Activated CD8-positive, alpha-beta T cell treated with anti-CD3 and anti-CD28 coated beads, Interleukin-2, amount 10 ng/mL, durations not matched to agents 7 days and 5 days (primary cell): Measurements from ENCODE around the gene FNBP1L. TPM values are rescaled to one million over a fixed set of nuclear protein-coding genes. Genes with fewer than 3 reads are reported as not detected.

Source experiments
- ATAC-seq: fragments of 150-1000 bp; cut with Tn5 transposase; one replicate; pipeline ENCODE4 v1.10.0; 2021; ENCODE audit warnings: moderate library complexity
- CTCF ChIA-PET: fragments of 350-600 bp; sonication (Branson Sonifier 250); formaldehyde crosslinking; loops from one replicate; lab custom pipeline; 2021; ENCODE audit warnings: antibody characterized with exemption; lab: Charles Lee
- POLR2A ChIA-PET: fragments of 350-600 bp; sonication (Branson Sonifier 250); formaldehyde crosslinking; loops from one replicate; lab custom pipeline; 2021; ENCODE audit warnings: antibody characterized with exemption; lab: Charles Lee
- DNase-seq: peaks from one replicate; pipeline ENCODE4 v3.0.0-alpha.2; 2020
- H3K27ac Mint-ChIP-seq: one replicate; pipeline ENCODE4 v1.8.0; 2021; ENCODE audit warnings: mild to moderate bottlenecking, mixed read lengths
- H3K27me3 Mint-ChIP-seq: one replicate; pipeline ENCODE4 v1.8.0; 2021; ENCODE audit warnings: low read depth, mixed read lengths
- H3K36me3 Mint-ChIP-seq: one replicate; pipeline ENCODE4 v1.8.0; 2021; ENCODE audit warnings: low read depth, mixed read lengths
- H3K4me1 Mint-ChIP-seq: one replicate; pipeline ENCODE4 v1.8.0; 2021; ENCODE audit warnings: low read depth, mixed read lengths
- H3K4me3 Mint-ChIP-seq: one replicate; pipeline ENCODE4 v1.8.0; 2021; ENCODE audit warnings: mild to moderate bottlenecking, mixed read lengths
- H3K9me3 Mint-ChIP-seq: one replicate; pipeline ENCODE4 v1.8.0; 2022; ENCODE audit warnings: mixed read lengths; ENCODE audit not compliant: insufficient read depth
- total RNA-seq, 2 experiments: library from RNA; stranded (reverse); gene quantifications; one replicate each; pipeline ENCODE4 v1.2.3, GENCODE V29; 2021

The FNBP1L gene
- total RNA-seq, 2 experiments from 2014 or later = 0.10 TPM; not detected in 1

- POLR2A ChIA-PET = no interaction called here
Observed at GRCh38 chr1:93434088-93434487, 13.8 kb upstream of the FNBP1L start.

GRCh38 chr1:93434987-93435386 is 12.9 kb upstream of the FNBP1L start:
- H3K4me3 Mint-ChIP-seq = no peak overlapping the region
- no peaks in the 10 kb centered on the region for H3K4me1 Mint-ChIP-seq
- ATAC-seq (no peak), DNase-seq (no peak)
- CTCF ChIA-PET = interaction anchor here (1.1 to 2.6 kb wide), 2 partner anchors 355 to 379 kb away, joined by 3 to 12 read pairs; no protein-coding TSS in a partner anchor
- no peaks in the 10 kb centered on the region for H3K9me3 Mint-ChIP-seq
- peaks cover 21% of the 10 kb centered on the region for H3K27me3 Mint-ChIP-seq
- H3K36me3 Mint-ChIP-seq = no peaks in the 10 kb centered on the region
- POLR2A ChIA-PET = no interaction called here
- H3K27ac Mint-ChIP-seq = no peak overlapping the region

More at GRCh38 chr1:93434088-93434487, 13.8 kb upstream of the FNBP1L start:
- H3K36me3 Mint-ChIP-seq = no peaks in the 10 kb centered on the region
- DNase-seq (no peak), ATAC-seq (no peak)
- H3K4me1 Mint-ChIP-seq = no peaks in the 10 kb centered on the region
- no peaks in the 10 kb centered on the region for H3K9me3 Mint-ChIP-seq
- no peak overlapping the region for H3K27ac Mint-ChIP-seq
- H3K27me3 Mint-ChIP-seq = peaks cover 22% of the 10 kb centered on the region
- H3K4me3 Mint-ChIP-seq = no peak overlapping the region
- CTCF ChIA-PET = interaction anchor here (1.1 to 2.6 kb wide), 3 partner anchors 130 to 380 kb away, joined by 3 to 12 read pairs (median 7); no protein-coding TSS in a partner anchor

- CTCF ChIA-PET = interaction anchor here (2.6 kb wide), 1 partner anchor 378 kb away, joined by 12 read pairs; no protein-coding TSS in a partner anchor
Observed at GRCh38 chr1:93435443-93435842, 12.5 kb upstream of the FNBP1L start.

GRCh38 chr1:93436496-93436895 is 11.4 kb upstream of the FNBP1L start:
- CTCF ChIA-PET = interaction anchor here (1.0 to 1.7 kb wide), 4 partner anchors 11 to 409 kb away, joined by 3 to 9 read pairs (median 6); no protein-coding TSS in a partner anchor
- Mint-ChIP-seq H3K4me1 (no peaks in the 10 kb centered on the region), H3K27ac (no peak overlapping the region), H3K27me3 (peaks cover 24% of the 10 kb centered on the region), H3K4me3 (no peak overlapping the region), H3K9me3 (no peaks in the 10 kb centered on the region), H3K36me3 (no peaks in the 10 kb centered on the region)
- DNase-seq = no peak
- ATAC-seq = no peak
- POLR2A ChIA-PET = no interaction called here

More at GRCh38 chr1:93435443-93435842, 12.5 kb upstream of the FNBP1L start:
- no peak for ATAC-seq
- no peak overlapping the region for H3K4me3 Mint-ChIP-seq
- peaks cover 22% of the 10 kb centered on the region for H3K27me3 Mint-ChIP-seq
- no peak overlapping the region for H3K27ac Mint-ChIP-seq
- H3K36me3 Mint-ChIP-seq = no peaks in the 10 kb centered on the region
- H3K4me1 Mint-ChIP-seq = no peaks in the 10 kb centered on the region
- POLR2A ChIA-PET = no interaction called here
- no peak for DNase-seq
- no peaks in the 10 kb centered on the region for H3K9me3 Mint-ChIP-seq

GRCh38 chr1:93437976-93438605 is 9.8 kb upstream of the FNBP1L start:
- ChIA-PET CTCF (interaction anchor here (0.8 to 1.7 kb wide), 6 partner anchors 9 to 376 kb away, joined by 3 to 9 read pairs (median 4); no protein-coding TSS in a partner anchor), POLR2A (no interaction called here)
- DNase-seq = no peak
- Mint-ChIP-seq H3K27ac (no peak overlapping the region), H3K36me3 (no peaks in the 10 kb centered on the region), H3K9me3 (no peaks in the 10 kb centered on the region), H3K4me1 (no peaks in the 10 kb centered on the region), H3K27me3 (peaks cover 25% of the 10 kb centered on the region), H3K4me3 (no peak overlapping the region)
- no peak for ATAC-seq

- Mint-ChIP-seq H3K27ac (no peak overlapping the region), H3K27me3 (peaks cover 29% of the 10 kb centered on the region), H3K4me1 (no peaks in the 10 kb centered on the region), H3K4me3 (no peak overlapping the region), H3K36me3 (no peaks in the 10 kb centered on the region), H3K9me3 (no peaks in the 10 kb centered on the region)
- DNase-seq = no peak
- CTCF ChIA-PET = interaction anchor here (0.6 kb wide), 1 partner anchor 375 kb away, joined by 3 read pairs; no protein-coding TSS in a partner anchor
- ATAC-seq = no peak
- POLR2A ChIA-PET = no interaction called here
Observed at GRCh38 chr1:93438716-93439115, 9.2 kb upstream of the FNBP1L start.

GRCh38 chr1:93440272-93440671 is 7.6 kb upstream of the FNBP1L start:
- Mint-ChIP-seq H3K4me3 (no peak overlapping the region), H3K27ac (no peak overlapping the region), H3K9me3 (no peaks in the 10 kb centered on the region), H3K36me3 (no peaks in the 10 kb centered on the region), H3K27me3 (peaks cover 31% of the 10 kb centered on the region), H3K4me1 (no peaks in the 10 kb centered on the region)
- ChIA-PET CTCF (no interaction called here), POLR2A (no interaction called here)
- no peak for DNase-seq
- ATAC-seq = no peak

GRCh38 chr1:93440706-93441105 is 7.2 kb upstream of the FNBP1L start:
- DNase-seq = no peak
- ChIA-PET POLR2A (no interaction called here), CTCF (no interaction called here)
- Mint-ChIP-seq H3K4me1 (no peaks in the 10 kb centered on the region), H3K9me3 (no peaks in the 10 kb centered on the region), H3K36me3 (no peaks in the 10 kb centered on the region), H3K27ac (no peak overlapping the region), H3K4me3 (no peak overlapping the region), H3K27me3 (peaks cover 35% of the 10 kb centered on the region)
- no peak for ATAC-seq

GRCh38 chr1:93441589-93441988 is 6.3 kb upstream of the FNBP1L start:
- H3K9me3 Mint-ChIP-seq = no peaks in the 10 kb centered on the region
- DNase-seq = no peak
- ChIA-PET CTCF (interaction anchor here (1.5 kb wide), 1 partner anchor 137 kb away, joined by 4 read pairs; no protein-coding TSS in a partner anchor), POLR2A (no interaction called here)
- H3K27ac Mint-ChIP-seq = no peak overlapping the region
- ATAC-seq = no peak
- no peak overlapping the region for H3K4me3 Mint-ChIP-seq
- no peaks in the 10 kb centered on the region for H3K36me3 Mint-ChIP-seq
- H3K4me1 Mint-ChIP-seq = no peaks in the 10 kb centered on the region
- H3K27me3 Mint-ChIP-seq = peaks cover 39% of the 10 kb centered on the region

- no peak overlapping the region for H3K27ac Mint-ChIP-seq
- H3K9me3 Mint-ChIP-seq = no peaks in the 10 kb centered on the region
- no peak overlapping the region for H3K4me3 Mint-ChIP-seq
- CTCF ChIA-PET = interaction anchor here (1.5 kb wide), 1 partner anchor 138 kb away, joined by 4 read pairs; no protein-coding TSS in a partner anchor
- DNase-seq (no peak), ATAC-seq (no peak)
- H3K4me1 Mint-ChIP-seq = no peaks in the 10 kb centered on the region
- POLR2A ChIA-PET = no interaction called here
- peaks cover 43% of the 10 kb centered on the region for H3K27me3 Mint-ChIP-seq
- H3K36me3 Mint-ChIP-seq = no peaks in the 10 kb centered on the region
Observed at GRCh38 chr1:93442008-93442666, 5.8 kb upstream of the FNBP1L start.

- Mint-ChIP-seq H3K4me3 (no peak overlapping the region), H3K27me3 (peaks cover 49% of the 10 kb centered on the region), H3K9me3 (no peaks in the 10 kb centered on the region), H3K4me1 (peaks cover 4% of the 10 kb centered on the region), H3K36me3 (no peaks in the 10 kb centered on the region), H3K27ac (no peak overlapping the region)
- POLR2A ChIA-PET = no interaction called here
- ATAC-seq (no peak), DNase-seq (no peak)
- CTCF ChIA-PET = interaction anchor here (1.5 kb wide), 1 partner anchor 138 kb away, joined by 4 read pairs; no protein-coding TSS in a partner anchor
Observed at GRCh38 chr1:93442741-93443140, 5.2 kb upstream of the FNBP1L start.

- Mint-ChIP-seq H3K27ac (no peak overlapping the region), H3K9me3 (no peaks in the 10 kb centered on the region), H3K27me3 (peaks cover 51% of the 10 kb centered on the region), H3K4me1 (peaks cover 5% of the 10 kb centered on the region), H3K36me3 (no peaks in the 10 kb centered on the region), H3K4me3 (no peak overlapping the region)
- DNase-seq (no peak), ATAC-seq (no peak)
- ChIA-PET CTCF (interaction anchor here (0.7 kb wide), 2 partner anchors 50 to 401 kb away, joined by 3 read pairs; no protein-coding TSS in a partner anchor), POLR2A (no interaction called here)
Observed at GRCh38 chr1:93443454-93443853, 4.5 kb upstream of the FNBP1L start.
